ES-I3 (cell line): Measurements from ENCODE around the gene RGCC.
A peak's percentile ranks its signal among the peaks of the same experiment; 100 is the strongest.
"Not testable (repeated sequence)": the region's sequence is repeated elsewhere in the genome, so short reads cannot be mapped to it uniquely, and the experiment has no call there.

Source experiments
- H3K36me3 ChIP-seq: 2 replicates; pipeline ENCODE4 v1.6.1; 2013; ENCODE audit warnings: mild to moderate bottlenecking, low read length, control low read depth, moderate library complexity; ENCODE audit not compliant: insufficient read depth
- H3K4me1 ChIP-seq: 2 replicates; pipeline ENCODE4 v1.6.1; 2013; ENCODE audit warnings: mild to moderate bottlenecking, control low read depth, low read length; ENCODE audit not compliant: insufficient read depth
- H3K9ac ChIP-seq: 2 replicates; pipeline ENCODE4 v1.6.1; 2013; ENCODE audit warnings: low read depth, mild to moderate bottlenecking, low read length, moderate library complexity
- H3K9me3 ChIP-seq: 2 replicates; pipeline ENCODE4 v1.6.1; 2013; ENCODE audit warnings: mild to moderate bottlenecking, low read length, moderate library complexity; ENCODE audit not compliant: control insufficient read depth, insufficient read depth

RGCC gene, protein sequence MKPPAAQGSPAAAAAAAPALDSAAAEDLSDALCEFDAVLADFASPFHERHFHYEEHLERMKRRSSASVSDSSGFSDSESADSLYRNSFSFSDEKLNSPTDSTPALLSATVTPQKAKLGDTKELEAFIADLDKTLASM

DNA sequence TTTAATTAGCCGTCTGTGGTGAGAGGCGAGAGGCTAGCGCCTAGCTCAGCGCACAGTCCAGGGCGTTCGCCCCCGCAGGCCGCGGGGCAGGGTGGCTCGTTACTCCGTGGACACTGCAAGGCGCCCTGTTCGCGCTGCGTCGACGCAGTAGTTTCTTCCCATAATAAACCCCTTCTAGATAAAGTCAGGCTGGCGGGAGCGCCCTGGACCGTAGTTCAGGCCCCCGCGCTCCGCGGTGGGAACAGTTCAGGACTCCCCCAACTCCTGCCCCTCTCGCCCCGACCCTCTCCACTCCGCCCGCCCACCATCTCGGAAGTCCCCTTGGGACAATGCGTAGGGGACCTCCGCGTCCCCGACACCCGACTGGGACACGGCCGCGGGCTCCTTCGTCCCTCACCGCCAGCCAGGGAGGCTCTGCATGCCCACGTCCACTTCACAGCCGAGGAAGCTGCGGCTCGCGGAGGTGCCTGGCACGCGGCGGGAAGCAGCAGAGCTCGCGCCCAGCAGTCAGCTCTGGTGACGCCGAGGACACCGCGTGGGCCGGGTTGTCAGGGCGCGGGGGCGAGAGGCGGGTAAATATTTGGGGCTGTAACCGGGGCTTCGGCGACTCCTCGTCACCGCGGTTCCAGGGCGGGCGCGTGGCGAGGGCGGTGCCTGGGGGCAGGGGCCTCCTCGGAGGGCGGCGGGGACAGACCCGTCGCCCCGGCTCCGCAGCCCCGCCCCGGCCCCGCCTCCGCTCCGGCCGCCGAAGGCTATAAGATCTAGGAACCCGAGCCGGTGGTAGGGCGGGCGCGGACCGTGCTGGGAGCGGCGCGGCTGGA is at the start of gene RGCC:
TSS of gene RGCC (plus strand) at position 783 of the 821 bp plus-strand sequence. CDS start 158 bp downstream, outside the sequence.
- H3K9ac ChIP-seq: peak within 1 kb of the TSS; percentile 84
- H3K4me1 ChIP-seq: 0 out of 2 replicates have a peak, but pooled peaks cover 3% of the 10 kb centered on the region
- H3K36me3 ChIP-seq: no peaks in the 10 kb centered on the region
- H3K9me3 ChIP-seq: no peaks in the 10 kb centered on the region

DNA sequence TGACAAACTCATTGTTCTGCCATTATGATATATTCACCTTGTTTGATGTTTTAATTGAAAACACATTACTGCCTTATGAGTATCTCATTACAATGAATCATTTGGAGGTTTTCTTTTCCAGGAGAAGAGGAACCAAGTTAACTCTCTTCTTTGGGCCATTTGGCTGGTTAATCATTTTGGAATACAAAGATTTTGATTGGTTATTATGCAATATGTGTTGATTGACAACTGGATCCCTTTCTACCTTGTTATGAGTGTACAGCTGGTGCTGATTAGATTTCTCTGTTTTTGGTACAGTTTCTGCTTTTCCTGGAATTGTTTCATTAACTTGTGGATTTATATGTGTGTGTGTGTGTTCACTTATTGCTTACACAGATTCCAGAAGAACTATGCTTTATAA is 49.2 kb upstream of the RGCC start:
- Histone ChIP-seq H3K9ac (no peak overlapping the region), H3K9me3 (no peaks in the 10 kb centered on the region), H3K36me3 (no peaks in the 10 kb centered on the region), H3K4me1 (no peaks in the 10 kb centered on the region; the same call in 1 of the 2 replicates)

DNA sequence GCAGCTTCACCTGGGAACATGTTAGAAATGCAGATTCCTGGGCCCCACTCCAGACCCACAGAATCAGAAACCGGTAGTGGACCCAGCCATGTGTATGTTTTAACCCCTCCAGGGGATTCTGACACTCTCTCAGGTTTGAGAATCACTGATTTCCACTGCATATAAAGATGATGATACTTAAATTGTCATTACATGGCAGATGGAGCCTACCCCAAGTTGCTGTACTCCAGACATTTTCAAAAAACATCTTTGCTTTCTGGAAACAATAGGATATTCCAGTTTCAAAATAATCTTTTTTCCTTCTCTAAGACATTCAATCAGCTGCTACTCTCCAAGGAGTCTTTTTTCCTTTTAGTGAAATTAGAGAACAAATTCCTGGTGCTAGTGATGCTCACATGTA is 48.6 kb upstream of the RGCC start:
- no peak overlapping the region for H3K9ac ChIP-seq
- H3K4me1 ChIP-seq: no peaks in the 10 kb centered on the region; the same call in 1 of the 2 replicates
- no peaks in the 10 kb centered on the region for H3K9me3 ChIP-seq
- no peaks in the 10 kb centered on the region for H3K36me3 ChIP-seq

DNA sequence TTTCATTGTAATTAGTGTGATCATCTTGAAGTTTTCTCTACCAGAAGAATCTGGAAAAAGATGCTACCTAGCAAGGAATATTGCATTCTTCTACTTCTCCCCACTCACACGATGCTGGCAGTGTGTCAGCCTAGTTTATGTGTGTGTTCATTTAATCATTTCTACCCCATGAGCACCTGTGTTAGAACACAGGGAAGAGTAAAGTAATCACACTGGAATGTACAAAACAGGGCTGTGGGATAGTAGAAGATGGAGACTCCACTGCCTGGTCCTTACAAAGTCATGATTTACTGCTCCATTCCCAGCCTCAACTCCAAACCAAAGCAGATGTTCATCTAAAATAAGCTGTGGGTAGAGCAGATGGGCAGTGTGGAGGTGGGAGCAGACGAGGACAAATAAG is 47.7 kb upstream of the RGCC start:
- H3K36me3 ChIP-seq: no peaks in the 10 kb centered on the region
- H3K4me1 ChIP-seq: no peaks in the 10 kb centered on the region; the same call in 1 of the 2 replicates
- no peaks in the 10 kb centered on the region for H3K9me3 ChIP-seq
- H3K9ac ChIP-seq: no peak overlapping the region

DNA sequence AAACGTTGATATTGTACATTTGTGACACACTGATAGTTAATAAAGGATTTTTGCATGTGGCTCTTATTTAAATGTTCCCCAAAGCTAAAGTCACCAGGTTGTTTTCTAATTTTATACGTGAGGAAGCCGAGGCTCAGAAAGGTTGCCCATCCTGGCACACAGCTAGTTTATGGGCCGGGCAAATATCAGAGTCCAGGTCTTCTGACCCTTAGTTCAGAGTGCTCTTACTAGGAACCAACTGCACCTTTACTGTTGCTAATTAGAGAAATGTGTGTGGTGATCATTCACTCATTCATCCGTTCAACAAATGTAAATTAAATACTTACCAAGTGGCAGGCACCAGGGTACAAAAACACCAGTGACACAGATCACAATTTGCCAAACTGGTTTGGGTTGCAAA is 46.3 kb upstream of the RGCC start:
- H3K9me3 ChIP-seq: no peaks in the 10 kb centered on the region
- H3K36me3 ChIP-seq: no peaks in the 10 kb centered on the region
- H3K4me1 ChIP-seq: no peaks in the 10 kb centered on the region; the same call in 1 of the 2 replicates
- H3K9ac ChIP-seq: no peak overlapping the region

DNA sequence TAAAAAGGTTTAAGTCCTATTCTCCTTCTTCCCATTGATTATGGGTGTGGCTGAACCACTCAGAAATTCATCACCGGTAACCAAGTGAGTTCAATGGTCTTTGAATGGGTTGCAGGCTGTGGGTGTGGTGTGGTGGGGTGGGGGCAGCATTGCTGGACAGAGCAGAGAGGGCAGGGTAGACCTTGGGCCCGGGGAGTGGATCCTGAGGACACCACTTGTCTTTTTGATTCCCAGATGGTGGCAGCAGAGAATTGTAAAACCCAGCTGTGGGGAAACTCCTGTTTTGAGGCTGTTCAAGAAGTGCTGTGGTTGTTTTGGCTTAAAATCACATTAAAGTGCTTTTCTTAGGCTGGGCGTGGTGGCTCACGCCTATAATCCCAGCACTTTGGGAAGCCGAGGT is 45.8 kb upstream of the RGCC start:
- no peaks in the 10 kb centered on the region for H3K9me3 ChIP-seq
- H3K9ac ChIP-seq: no peak overlapping the region
- H3K36me3 ChIP-seq: no peaks in the 10 kb centered on the region
- H3K4me1 ChIP-seq: no peaks in the 10 kb centered on the region; the same call in 1 of the 2 replicates

DNA sequence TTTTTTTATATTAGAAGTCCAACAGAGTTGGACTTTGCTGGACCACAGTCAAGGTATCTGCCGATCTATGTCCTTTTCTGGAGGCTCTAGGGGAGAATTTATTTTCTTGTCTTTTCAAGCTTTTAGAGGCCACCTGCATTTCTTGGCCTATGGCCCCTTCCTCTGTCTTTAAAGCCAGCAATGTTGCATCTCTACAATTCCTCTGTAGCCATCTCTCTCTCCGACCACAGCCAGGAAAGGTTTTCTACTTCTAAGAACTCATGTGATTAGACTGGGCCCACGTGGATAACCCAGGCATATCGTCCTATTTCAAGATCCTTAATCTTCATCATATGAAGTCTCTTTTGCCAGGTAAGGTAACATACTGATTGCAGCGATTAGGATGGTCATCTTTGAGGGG is 43.5 kb upstream of the RGCC start:
- no peaks in the 10 kb centered on the region; the same call in 1 of the 2 replicates for H3K9me3 ChIP-seq
- no peaks in the 10 kb centered on the region for H3K36me3 ChIP-seq
- no peak overlapping the region for H3K9ac ChIP-seq
- no peaks in the 10 kb centered on the region; the same call in 1 of the 2 replicates for H3K4me1 ChIP-seq

DNA sequence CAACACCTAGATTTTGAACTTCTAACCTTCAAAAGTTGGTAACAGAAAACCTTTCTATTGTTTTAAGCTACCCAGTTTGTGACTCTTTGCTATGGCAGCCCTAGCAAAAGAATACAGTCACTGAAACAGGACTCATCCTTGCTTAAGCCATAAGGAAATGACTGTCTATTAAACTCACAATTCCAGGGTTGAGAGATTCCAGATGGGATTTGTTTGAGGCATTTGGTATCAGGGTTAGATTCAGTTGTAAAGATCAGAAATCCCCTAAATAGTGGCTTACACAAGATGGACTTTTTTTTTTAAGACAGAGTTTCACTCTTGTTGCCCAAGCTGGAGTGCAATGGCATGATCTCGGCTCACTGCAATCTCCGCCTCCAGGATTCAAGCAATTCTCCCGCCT is 41.1 kb upstream of the RGCC start:
- Histone ChIP-seq H3K9me3 (no peaks in the 10 kb centered on the region; the same call in 1 of the 2 replicates), H3K4me1 (no peaks in the 10 kb centered on the region; the same call in 1 of the 2 replicates)

DNA sequence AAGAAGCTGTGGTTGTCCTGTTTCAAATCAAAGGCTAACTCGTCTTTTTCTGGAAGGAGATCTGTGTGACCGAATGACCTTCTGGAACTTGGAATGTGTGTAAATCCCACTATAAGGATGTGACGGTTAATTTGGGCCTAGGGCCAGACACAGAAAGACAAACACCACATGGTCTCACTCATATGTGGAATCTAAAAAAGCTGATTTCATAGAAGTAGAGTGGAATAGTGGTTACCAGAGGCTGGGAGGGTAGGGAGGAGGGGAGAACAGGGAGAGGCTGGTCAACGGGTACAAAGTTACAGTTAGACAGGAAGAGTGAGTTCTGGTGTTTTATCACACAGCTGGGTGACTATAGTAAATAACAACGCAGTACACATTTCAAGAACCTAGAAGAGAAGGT is 39.3 kb upstream of the RGCC start:
- Histone ChIP-seq H3K36me3 (no peaks in the 10 kb centered on the region), H3K9ac (no peak overlapping the region), H3K4me1 (no peaks in the 10 kb centered on the region), H3K9me3 (no peaks in the 10 kb centered on the region; the same call in 1 of the 2 replicates)

More for the DNA sequence above, 41.1 kb upstream of the RGCC start:
- H3K9ac ChIP-seq: no peak overlapping the region
- H3K36me3 ChIP-seq: no peaks in the 10 kb centered on the region

DNA sequence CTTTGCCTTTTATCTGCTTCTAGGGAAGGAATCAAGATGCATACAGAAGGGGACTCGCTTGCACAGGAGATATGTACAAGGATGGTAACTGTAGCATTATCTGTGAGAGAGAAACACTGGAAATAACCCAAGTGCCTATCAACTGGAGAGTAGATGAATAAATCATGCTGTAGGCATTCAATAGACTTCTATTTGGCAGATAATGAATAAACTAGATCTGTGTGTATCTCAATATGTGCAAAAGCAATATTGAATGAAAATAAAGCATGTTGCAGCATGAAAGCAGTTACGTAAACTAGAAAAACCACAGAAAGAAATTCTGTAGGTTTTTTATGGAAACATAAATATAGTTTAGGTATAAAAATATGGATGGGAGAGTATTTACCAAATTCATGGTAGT is 38.6 kb upstream of the RGCC start:
- Histone ChIP-seq H3K4me1 (no peaks in the 10 kb centered on the region), H3K9ac (no peak overlapping the region), H3K9me3 (no peaks in the 10 kb centered on the region; the same call in 1 of the 2 replicates), H3K36me3 (no peaks in the 10 kb centered on the region)

DNA sequence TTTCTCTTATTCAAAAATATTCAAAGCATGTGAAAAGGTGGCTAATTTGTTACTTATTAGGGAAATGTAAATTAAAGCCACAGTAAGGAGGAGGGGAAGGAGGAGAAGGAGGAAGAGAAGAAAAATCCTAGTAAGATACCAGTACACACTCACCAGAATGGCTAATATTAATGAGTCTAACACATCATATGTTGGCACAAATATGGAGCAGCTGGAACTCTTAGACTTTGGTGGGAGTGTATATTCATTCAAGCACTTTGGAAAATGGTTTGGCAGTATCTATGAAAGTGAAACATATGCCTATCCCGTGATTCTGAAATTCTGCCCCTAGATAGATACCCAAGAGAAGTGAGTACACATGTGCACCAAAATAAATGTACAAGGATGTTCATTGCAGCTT is 38.1 kb upstream of the RGCC start:
- no peak overlapping the region for H3K9ac ChIP-seq
- H3K4me1 ChIP-seq: no peaks in the 10 kb centered on the region
- no peaks in the 10 kb centered on the region for H3K36me3 ChIP-seq
- no peaks in the 10 kb centered on the region; the same call in 1 of the 2 replicates for H3K9me3 ChIP-seq

DNA sequence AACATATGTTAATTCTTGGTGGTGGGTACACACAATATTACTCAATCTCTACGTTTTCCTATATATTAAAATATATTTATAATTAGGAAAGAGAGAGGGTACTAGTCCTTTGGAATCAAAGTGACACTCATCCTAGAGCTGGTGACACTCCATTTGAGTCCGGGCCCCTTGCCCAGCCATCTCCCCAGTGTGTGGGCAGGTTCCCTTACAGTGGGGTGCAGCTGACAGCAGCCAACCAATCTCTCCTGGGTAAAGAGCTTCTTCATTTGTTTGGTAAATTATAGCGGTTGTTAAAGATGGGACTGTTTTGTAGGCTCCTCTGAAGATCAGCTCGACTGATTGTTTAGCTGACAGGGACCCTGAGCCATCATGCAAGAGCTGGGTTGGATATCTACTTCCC is 37.2 kb upstream of the RGCC start:
- no peak overlapping the region for H3K9ac ChIP-seq
- H3K9me3 ChIP-seq: no peaks in the 10 kb centered on the region; the same call in 1 of the 2 replicates
- H3K4me1 ChIP-seq: no peaks in the 10 kb centered on the region

DNA sequence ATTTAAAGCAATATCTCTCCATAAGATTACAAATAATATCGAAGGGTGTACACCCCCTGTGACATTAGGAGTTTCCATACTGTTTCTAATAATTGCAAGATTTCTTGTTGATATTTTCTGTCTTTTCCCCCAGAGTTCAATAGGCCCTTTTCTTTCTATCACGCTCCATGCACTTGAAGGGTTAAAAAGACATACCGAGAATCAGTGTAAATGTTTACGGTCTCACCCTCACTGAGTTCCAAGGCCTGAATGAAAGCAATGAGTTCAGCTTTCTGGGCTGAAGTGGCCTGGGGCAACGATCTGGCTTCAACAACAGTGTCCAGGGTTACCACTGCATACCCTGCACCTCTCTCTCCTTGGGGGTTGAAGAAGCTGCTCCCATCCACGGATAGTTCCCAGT is 36.0 kb upstream of the RGCC start:
- H3K9me3 ChIP-seq, H3K36me3 ChIP-seq, H3K9ac ChIP-seq, H3K4me1 ChIP-seq: not testable (repeated sequence)

More for the DNA sequence above, 37.2 kb upstream of the RGCC start:
- no peaks in the 10 kb centered on the region for H3K36me3 ChIP-seq

DNA sequence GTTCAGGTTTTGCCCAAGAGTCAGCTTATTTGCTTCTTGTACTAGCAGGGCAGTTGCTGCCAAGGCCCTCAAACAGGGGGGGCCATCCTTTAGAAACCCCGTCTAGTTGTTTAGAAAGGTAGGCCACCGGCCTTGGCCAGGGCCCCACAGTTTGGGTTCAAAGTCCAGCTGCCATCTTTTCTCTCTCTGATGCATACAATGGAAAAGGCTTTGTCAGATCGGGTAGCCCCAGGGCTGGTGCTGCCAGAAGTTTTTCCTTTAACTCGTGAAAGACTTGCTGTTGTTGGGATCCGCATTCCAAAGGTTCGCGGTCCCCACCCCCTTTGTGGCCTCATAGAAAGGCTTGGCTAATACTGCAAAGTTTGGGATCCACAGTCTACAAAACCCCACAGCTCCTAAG is 35.4 kb upstream of the RGCC start:
- not testable (repeated sequence) for H3K9me3 ChIP-seq, H3K4me1 ChIP-seq, H3K9ac ChIP-seq, H3K36me3 ChIP-seq

DNA sequence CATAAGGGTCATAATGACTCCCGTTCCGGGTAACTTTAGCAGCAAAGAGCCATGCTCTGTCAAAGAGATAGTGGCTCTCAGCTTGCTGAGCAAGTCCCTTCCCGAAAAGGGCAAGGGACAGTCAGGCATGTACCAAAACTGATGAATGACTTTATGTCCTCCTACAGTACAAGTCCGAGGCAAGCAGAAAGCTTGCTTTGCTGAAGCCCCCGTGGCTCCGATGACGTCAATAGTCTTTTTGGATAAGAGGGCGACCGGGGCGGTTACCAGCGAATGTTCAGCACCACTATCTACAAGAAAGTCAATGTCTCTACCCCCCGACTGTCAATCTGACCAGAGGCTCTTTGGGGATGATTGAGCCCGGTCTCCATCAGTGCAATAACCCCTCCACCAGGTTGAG is 34.1 kb upstream of the RGCC start:
- not testable (repeated sequence) for H3K4me1 ChIP-seq, H3K9ac ChIP-seq, H3K36me3 ChIP-seq, H3K9me3 ChIP-seq
